Brain microvascular endothelial cell (primary cell): Measurements from ENCODE around the gene ROBO1.

Experiments
- DNase-seq: peaks from one replicate; pipeline ENCODE4 v3.0.0-alpha.2; 2020
- H3K27ac ChIP-seq: fragments of 250-450 bp; sonication (Bioruptor Pico); 2 replicates; pipeline ENCODE4 v1.5.1; 2020; ENCODE audit warnings: mild to moderate bottlenecking, moderate library complexity
- H3K27me3 ChIP-seq: fragments of 250-450 bp; sonication (Bioruptor Pico); replicated peaks from 2 replicates; pipeline ENCODE4 v1.5.1; 2020; ENCODE audit warnings: mild to moderate bottlenecking
- H3K36me3 ChIP-seq: fragments of 250-450 bp; sonication (Bioruptor Pico); replicated peaks from 2 replicates; pipeline ENCODE4 v1.5.1; 2020; ENCODE audit warnings: mild to moderate bottlenecking
- H3K4me3 ChIP-seq: 2 replicates; pipeline ENCODE4 v1.5.1; 2011; ENCODE audit warnings: low read depth, mild to moderate bottlenecking, control low read depth, low read length, moderate library complexity
- CTCF ChIP-seq: IDR thresholded peaks from 2 replicates; pipeline ENCODE4 v1.5.1; 2011; ENCODE audit warnings: low read depth, mild to moderate bottlenecking, moderate library complexity, low read length, control low read depth, inconsistent platforms; ENCODE audit errors: missing control alignments
- in situ Hi-C: cut with HindIII; loops from 2 replicates; pipeline ENCODE4 v1.10.0; 2017; ENCODE audit warnings: low sequenced_read_pairs, low pct_ligation_motif_present

ROBO1 gene

GRCh38 chr3:78924711-78925110 lies 843.1 kb downstream of the ROBO1 start:
- Histone ChIP-seq H3K36me3 (no peaks in the 10 kb centered on the region), H3K27ac (no peak overlapping the region), H3K4me3 (no peak overlapping the region), H3K27me3 (no peaks in the 10 kb centered on the region)
- in situ Hi-C loops: no loop called here
- TF ChIP-seq CTCF: no peak
- no peak for DNase-seq

GRCh38 chr3:78919021-78919755 lies 848.6 kb downstream of the ROBO1 start:
- Histone ChIP-seq H3K4me3 (no peak overlapping the region), H3K27ac (peak overlapping the region; percentile 73), H3K27me3 (no peaks in the 10 kb centered on the region), H3K36me3 (no peaks in the 10 kb centered on the region)
- no peak for TF ChIP-seq CTCF
- in situ Hi-C loops: no loop called here
- DNase-seq: peak; percentile 91

GRCh38 chr3:78918361-78919020 lies 849.3 kb downstream of the ROBO1 start:
- in situ Hi-C loops: no loop called here
- no peak for DNase-seq
- TF ChIP-seq CTCF: no peak
- H3K27ac ChIP-seq: peak overlapping the region; percentile 42
- no peak overlapping the region for H3K4me3 ChIP-seq
- no peaks in the 10 kb centered on the region for H3K27me3 ChIP-seq
- no peaks in the 10 kb centered on the region for H3K36me3 ChIP-seq

GRCh38 chr3:78917536-78917935 lies 850.3 kb downstream of the ROBO1 start:
- H3K4me3 ChIP-seq: no peak overlapping the region
- H3K36me3 ChIP-seq: no peaks in the 10 kb centered on the region
- in situ Hi-C loops: no loop called here
- H3K27ac ChIP-seq: peak overlapping the region; percentile 38
- no peak for DNase-seq
- TF ChIP-seq CTCF: no peak
- no peaks in the 10 kb centered on the region for H3K27me3 ChIP-seq

- Histone ChIP-seq H3K36me3 (no peaks in the 10 kb centered on the region), H3K27ac (no peak overlapping the region), H3K27me3 (no peaks in the 10 kb centered on the region), H3K4me3 (no peak overlapping the region)
- DNase-seq: no peak
- in situ Hi-C loops: no loop called here
- TF ChIP-seq CTCF: no peak
These were observed 854.1 kb downstream of the ROBO1 start for GRCh38 chr3:78913711-78914110.
